Stimulated activated CD4-positive, alpha-beta T cell treated with anti-CD3 and anti-CD28 coated beads, Interleukin-12 subunit alpha, Interleukin-12 subunit beta, amount 100 ng/mL, for 24 hours (primary cell): ENCODE measurements around the gene G2E3.
"Not testable (repeated sequence)": the region's sequence is repeated elsewhere in the genome, so short reads cannot be mapped to it uniquely, and the experiment has no call there.

Experiments used
- DNase-seq, 2 experiments: peaks; one replicate each; pipeline ENCODE4 v3.0.0-alpha.2; 2020; ENCODE audit warnings: low read depth in 2 of 2

G2E3 gene

GRCh38 chr14:30559638-30560091 is 707 bp downstream of the G2E3 start:
- DNase-seq, result no peak

- no peak for DNase-seq
Observed at GRCh38 chr14:30560581-30560980, 1.6 kb downstream of the G2E3 start.

- no peak for DNase-seq
Observed at GRCh38 chr14:30564235-30564867, 5.4 kb downstream of the G2E3 start.

- no peak for DNase-seq
Observed at GRCh38 chr14:30564868-30565248, 5.9 kb downstream of the G2E3 start.

- no peak for DNase-seq
Observed at GRCh38 chr14:30569216-30569902, 10.4 kb downstream of the G2E3 start.

- DNase-seq, result no peak
Observed at GRCh38 chr14:30569903-30570226, 10.9 kb downstream of the G2E3 start.

GRCh38 chr14:30572237-30572636 is 13.3 kb downstream of the G2E3 start:
- DNase-seq, result no peak

- no peak for DNase-seq
Observed at GRCh38 chr14:30572771-30573170, 13.8 kb downstream of the G2E3 start.

GRCh38 chr14:30573226-30573814 is 14.4 kb downstream of the G2E3 start:
- no peak for DNase-seq

- DNase-seq, result no peak
Observed at GRCh38 chr14:30573966-30574365, 15.0 kb downstream of the G2E3 start.

GRCh38 chr14:30574777-30575176 is 15.8 kb downstream of the G2E3 start:
- not testable (repeated sequence) for DNase-seq

GRCh38 chr14:30576333-30576732 is 17.4 kb downstream of the G2E3 start:
- DNase-seq, result not testable (repeated sequence)

GRCh38 chr14:30580616-30581282 is 21.8 kb downstream of the G2E3 start:
- no peak for DNase-seq

GRCh38 chr14:30581283-30581625 is 22.3 kb downstream of the G2E3 start:
- DNase-seq, result no peak

- no peak for DNase-seq
Observed at GRCh38 chr14:30582376-30582775, 23.4 kb downstream of the G2E3 start.

- DNase-seq, result no peak
Observed at GRCh38 chr14:30584058-30584630, 25.2 kb downstream of the G2E3 start.

- no peak for DNase-seq
Observed at GRCh38 chr14:30585204-30585603, 26.2 kb downstream of the G2E3 start.

GRCh38 chr14:30587141-30587540 is 28.2 kb downstream of the G2E3 start:
- no peak for DNase-seq

GRCh38 chr14:30588873-30589272 is 29.9 kb downstream of the G2E3 start:
- no peak for DNase-seq

GRCh38 chr14:30596935-30597334 is 38.0 kb downstream of the G2E3 start:
- DNase-seq, result no peak

GRCh38 chr14:30597504-30597903 is 38.5 kb downstream of the G2E3 start:
- no peak for DNase-seq
